ENCODE measurements around the gene PSD2.

DNA sequence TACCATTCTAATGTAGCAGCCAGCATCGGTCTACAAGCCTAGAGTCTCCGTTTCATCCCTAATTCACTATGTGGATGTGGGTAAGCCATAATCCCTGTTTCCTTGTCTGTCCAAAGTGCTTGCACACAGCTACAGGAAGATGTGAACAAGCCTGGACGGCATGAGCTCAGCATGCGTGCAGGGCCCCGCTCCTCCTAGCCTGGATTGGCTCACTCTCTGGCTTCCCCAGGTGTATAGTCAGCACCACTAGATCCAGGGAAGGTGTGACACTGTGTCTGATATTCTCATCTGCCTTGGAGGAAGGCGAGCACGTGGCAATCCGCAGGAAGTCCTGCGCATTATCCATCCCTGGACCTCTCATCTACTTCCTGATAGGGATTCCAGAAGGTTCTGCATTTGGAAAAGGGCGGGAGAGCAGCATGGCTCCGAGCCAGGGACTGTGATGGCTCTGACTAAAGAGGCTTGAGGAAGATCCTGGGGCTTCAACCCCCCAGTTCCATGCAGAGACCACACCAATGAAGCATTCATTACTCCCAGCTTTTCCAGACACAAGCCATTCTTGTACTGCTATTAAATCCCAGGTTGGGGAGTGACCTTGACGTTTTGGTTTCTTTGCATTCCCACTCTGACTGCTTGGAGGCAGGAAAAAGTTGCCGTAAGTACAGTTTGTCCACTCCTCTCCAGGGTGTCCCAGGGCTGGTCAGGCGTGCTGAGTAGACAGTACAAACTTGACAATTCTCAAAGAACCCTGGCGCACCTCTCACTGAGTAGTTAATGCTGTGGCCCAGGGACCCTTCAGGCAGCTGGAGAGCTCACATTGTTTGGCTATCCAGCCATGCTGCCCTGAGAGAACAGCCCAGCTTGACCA, 65.6 kb downstream of the PSD2 start:
- TF ChIP-seq REST (IDR thresholded peaks at IDR 0.05; ENCODE audit: unreplicated experiment) (no peak), JUNB (IDR thresholded peaks at IDR 0.05; ENCODE audit: unreplicated experiment) (no peak), EZH2 (IDR thresholded peaks at IDR 0.05; ENCODE audit: low read depth, unreplicated experiment) (no peak), CREB1 (CRISPR knock-in tag; IDR thresholded peaks at IDR 0.05; ENCODE audit: low read depth) (no peak), EZH2phosphoT487 (IDR thresholded peaks at IDR 0.05; ENCODE audit: unreplicated experiment) (no peak), POLR2AphosphoS5 (IDR thresholded peaks at IDR 0.05; ENCODE audit: low read depth) (no peak), ZNF331 (CRISPR knock-in tag; IDR thresholded peaks at IDR 0.05; ENCODE audit: low read depth) (no peak), STAT1 (IDR thresholded peaks at IDR 0.05; ENCODE audit: unreplicated experiment) (no peak), ETS1 (IDR thresholded peaks at IDR 0.05) (no peak), NANOG (IDR thresholded peaks at IDR 0.05; ENCODE audit: borderline replicate concordance) (no peak), ZNF114 (CRISPR knock-in tag; IDR thresholded peaks at IDR 0.05) (no peak), ZNF462 (CRISPR knock-in tag; IDR thresholded peaks at IDR 0.05) (no peak)
- TF ChIP-seq, protein P1, sequence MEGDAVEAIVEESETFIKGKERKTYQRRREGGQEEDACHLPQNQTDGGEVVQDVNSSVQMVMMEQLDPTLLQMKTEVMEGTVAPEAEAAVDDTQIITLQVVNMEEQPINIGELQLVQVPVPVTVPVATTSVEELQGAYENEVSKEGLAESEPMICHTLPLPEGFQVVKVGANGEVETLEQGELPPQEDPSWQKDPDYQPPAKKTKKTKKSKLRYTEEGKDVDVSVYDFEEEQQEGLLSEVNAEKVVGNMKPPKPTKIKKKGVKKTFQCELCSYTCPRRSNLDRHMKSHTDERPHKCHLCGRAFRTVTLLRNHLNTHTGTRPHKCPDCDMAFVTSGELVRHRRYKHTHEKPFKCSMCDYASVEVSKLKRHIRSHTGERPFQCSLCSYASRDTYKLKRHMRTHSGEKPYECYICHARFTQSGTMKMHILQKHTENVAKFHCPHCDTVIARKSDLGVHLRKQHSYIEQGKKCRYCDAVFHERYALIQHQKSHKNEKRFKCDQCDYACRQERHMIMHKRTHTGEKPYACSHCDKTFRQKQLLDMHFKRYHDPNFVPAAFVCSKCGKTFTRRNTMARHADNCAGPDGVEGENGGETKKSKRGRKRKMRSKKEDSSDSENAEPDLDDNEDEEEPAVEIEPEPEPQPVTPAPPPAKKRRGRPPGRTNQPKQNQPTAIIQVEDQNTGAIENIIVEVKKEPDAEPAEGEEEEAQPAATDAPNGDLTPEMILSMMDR (conservative IDR thresholded peaks at IDR 0.05; ENCODE audit: low read depth in 2 of 2), result no peak
